Kidney glomerular epithelial cell (primary cell): ENCODE measurements around the gene LHFPL4.
"Not testable (repeated sequence)": the region's sequence is repeated elsewhere in the genome, so short reads cannot be mapped to it uniquely, and the experiment has no call there.

Experiments
- DNase-seq: peaks from one replicate; lab custom pipeline; 2025; lab: John Stamatoyannopoulos, UW

Gene LHFPL4

GRCh38 chr3:9536212-9536611 is 17.4 kb downstream of the LHFPL4 start:
- no peak for DNase-seq

GRCh38 chr3:9534429-9534828 is 19.2 kb downstream of the LHFPL4 start:
- no peak for DNase-seq

- no peak for DNase-seq
Observed at GRCh38 chr3:9525078-9525477, 28.5 kb downstream of the LHFPL4 start.

- DNase-seq: no peak
Observed at GRCh38 chr3:9514956-9515355, 38.7 kb downstream of the LHFPL4 start.

GRCh38 chr3:9514306-9514705 is 39.3 kb downstream of the LHFPL4 start:
- no peak for DNase-seq

- no peak for DNase-seq
Observed at GRCh38 chr3:9512456-9513045, 41.1 kb downstream of the LHFPL4 start.

- no peak for DNase-seq
Observed at GRCh38 chr3:9508781-9509180, 44.8 kb downstream of the LHFPL4 start.

- DNase-seq: no peak
Observed at GRCh38 chr3:9507586-9508578, 45.7 kb downstream of the LHFPL4 start.

GRCh38 chr3:9503283-9503682 is 50.3 kb downstream of the LHFPL4 start:
- peak; percentile 49 for DNase-seq

- no peak for DNase-seq
Observed at GRCh38 chr3:9501226-9501625, 52.4 kb downstream of the LHFPL4 start.

- peak; percentile 22 for DNase-seq
Observed at GRCh38 chr3:9500108-9501050, 53.2 kb downstream of the LHFPL4 start.

- no peak for DNase-seq
Observed at GRCh38 chr3:9499455-9500107, 54.0 kb downstream of the LHFPL4 start.

- DNase-seq: no peak
Observed at GRCh38 chr3:9498781-9499180, 54.8 kb downstream of the LHFPL4 start.

- peak; percentile 32 for DNase-seq
Observed at GRCh38 chr3:9497821-9498565, 55.6 kb downstream of the LHFPL4 start.

GRCh38 chr3:9496893-9497292 is 56.7 kb downstream of the LHFPL4 start:
- DNase-seq: no peak

- DNase-seq: not testable (repeated sequence)
Observed at GRCh38 chr3:9494036-9494435, 59.6 kb downstream of the LHFPL4 start.

GRCh38 chr3:9491506-9491905 is 62.1 kb downstream of the LHFPL4 start:
- DNase-seq: no peak

GRCh38 chr3:9485248-9485647 is 68.4 kb downstream of the LHFPL4 start:
- DNase-seq: no peak

- DNase-seq: no peak
Observed at GRCh38 chr3:9480265-9480664, 73.4 kb downstream of the LHFPL4 start.

GRCh38 chr3:9476935-9477334 is 76.7 kb downstream of the LHFPL4 start:
- no peak for DNase-seq

GRCh38 chr3:9474482-9474881 is 79.1 kb downstream of the LHFPL4 start:
- no peak for DNase-seq
